GM21825 (cell line): ENCODE results near the gene CYB5D1.

ENCODE experiments used
- ATAC-seq: cut with Tn5 transposase; IDR thresholded peaks from one replicate; pipeline ENCODE4 v1.9.1; 2021; ENCODE audit warnings: mild to moderate bottlenecking, moderate library complexity; ENCODE audit not compliant: unreplicated experiment

The CYB5D1 gene

DNA sequence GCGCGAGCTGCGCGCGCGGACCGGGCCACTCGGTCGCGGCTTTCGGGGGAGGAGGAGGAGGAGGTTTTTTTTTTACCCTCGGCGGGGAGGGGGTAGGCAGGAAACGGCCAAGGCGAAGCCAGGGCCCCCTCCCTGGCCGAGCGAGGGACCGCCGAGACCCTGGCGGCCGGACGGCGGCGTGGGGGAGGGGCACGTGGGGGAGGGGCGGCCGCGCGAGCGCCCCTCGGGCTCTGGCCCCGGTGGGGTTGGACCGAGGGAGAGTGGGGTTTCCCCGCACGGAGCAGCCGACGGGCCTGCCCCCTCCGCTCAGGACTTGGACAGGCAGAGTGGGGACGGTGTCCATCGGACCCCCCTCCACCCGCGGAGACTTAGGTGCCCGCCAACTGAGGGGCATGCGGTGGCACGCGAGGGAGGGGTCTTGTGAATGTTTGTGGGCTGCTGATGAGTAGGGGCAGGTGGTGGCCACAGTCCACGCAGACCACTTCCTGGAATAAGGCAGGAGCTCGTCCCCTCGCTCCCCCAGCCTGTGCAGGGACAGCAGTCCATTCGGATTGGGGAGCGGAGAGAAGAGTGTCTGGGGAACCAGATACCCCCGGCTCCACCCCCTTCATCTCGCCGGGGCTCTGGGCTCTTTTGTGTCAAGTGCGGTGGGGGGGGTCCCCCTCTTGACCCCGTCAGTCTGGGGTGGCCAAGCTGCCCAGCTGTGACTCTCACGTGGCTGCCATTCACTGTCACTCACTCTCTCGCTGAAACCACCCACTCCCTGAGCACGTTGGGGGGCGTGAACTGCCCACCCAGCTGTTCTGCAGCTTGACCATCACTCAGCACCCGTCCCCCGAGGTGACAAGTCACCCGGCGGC lies 27.8 kb downstream of the CYB5D1 start:
- ATAC-seq, result peak; percentile 31

DNA sequence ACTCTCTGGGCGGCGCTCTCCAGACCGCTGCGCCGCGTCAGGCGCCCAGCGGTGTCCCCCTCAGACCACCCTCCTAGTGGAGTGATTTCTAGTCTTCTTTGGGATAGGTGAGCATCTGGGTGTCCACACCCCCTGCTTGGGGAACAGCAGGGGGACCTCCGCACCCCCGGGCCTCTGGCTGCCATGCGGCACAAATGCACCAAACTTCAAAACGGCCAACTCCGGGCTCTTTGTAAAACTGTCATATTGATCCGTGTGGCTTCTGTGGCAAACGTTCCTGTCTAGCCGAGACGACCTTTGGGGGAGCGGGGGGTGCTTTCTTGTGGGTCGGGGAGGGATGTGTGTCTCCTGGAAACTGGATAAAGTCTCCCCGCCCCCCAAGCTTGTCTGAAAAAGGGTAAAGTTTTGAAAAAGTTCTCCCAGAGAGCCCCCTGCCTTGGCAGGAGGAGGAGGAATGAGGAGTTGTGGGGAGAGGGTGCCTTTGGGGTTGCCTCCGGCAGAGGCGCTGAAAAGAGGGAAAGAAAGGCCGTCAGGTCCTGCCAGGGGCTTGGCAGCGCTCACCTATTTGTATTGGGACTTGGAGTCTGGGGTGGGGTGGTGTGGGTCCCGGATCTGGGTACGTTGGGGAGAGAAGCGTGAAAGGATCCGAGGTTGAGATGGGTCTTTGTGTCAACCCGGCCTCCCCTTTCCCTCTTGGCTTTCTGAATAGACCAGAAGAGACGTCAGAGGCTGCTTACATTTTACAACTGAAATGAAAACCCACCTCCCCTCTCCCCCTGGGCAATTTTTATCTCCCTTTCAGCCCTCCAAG lies 28.6 kb downstream of the CYB5D1 start:
- ATAC-seq, result peak; percentile 3

DNA sequence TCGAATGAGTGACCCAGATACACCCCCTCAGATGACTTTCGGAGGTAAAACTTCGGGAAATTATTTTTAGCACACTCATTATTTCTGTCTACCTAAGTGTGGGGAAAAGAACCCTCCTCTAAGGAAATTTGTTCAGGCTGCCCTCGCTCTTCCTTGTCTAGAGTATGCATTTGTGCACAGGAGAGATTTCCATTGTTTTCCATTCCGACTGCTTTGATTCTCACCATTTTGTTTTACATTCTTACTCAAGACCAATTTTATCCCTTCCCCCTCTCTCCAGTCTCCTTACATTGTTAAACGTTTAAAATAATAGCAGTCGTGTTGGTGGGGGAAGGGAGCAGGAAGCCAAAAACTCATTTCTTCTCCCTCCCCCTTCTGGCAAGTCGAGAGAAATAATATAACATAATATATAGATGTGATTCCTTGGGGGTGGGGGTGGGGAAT lies 29.3 kb downstream of the CYB5D1 start:
- ATAC-seq, result no peak

DNA sequence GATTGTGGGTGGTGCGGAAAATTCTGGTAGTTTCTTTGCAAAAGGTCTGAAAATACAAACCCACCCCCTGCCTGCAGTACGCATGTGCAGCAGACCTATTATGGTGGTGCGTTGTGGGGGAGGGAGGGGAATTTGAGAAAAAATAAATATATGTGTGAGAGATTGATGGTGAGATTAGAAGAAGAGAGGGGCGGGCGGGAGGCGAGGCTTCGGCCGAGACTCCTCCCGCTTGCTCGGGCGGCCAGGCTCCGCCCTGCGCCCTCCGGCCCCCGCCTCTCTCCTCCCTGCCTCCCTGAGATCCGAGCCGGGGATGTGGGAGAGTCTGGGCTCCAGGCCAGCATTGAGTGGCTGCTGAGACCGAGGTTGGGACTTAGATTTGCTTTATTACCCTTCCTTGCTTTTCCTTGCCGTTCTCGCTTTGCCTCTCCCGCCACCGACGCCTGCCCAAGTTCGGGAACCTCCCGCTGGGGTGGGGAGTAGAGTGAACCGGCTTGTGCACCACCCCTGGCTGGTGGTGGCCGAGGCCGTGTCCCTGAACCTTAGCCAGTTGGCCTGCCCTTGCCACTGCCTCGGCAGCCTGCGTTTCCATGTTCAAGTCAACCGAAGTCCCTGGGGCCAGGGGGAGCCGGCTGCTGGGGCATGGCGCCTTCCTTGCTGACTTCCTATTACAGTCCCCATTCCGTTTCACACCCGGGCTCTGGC lies 29.8 kb downstream of the CYB5D1 start:
- peak; percentile 39 for ATAC-seq

DNA sequence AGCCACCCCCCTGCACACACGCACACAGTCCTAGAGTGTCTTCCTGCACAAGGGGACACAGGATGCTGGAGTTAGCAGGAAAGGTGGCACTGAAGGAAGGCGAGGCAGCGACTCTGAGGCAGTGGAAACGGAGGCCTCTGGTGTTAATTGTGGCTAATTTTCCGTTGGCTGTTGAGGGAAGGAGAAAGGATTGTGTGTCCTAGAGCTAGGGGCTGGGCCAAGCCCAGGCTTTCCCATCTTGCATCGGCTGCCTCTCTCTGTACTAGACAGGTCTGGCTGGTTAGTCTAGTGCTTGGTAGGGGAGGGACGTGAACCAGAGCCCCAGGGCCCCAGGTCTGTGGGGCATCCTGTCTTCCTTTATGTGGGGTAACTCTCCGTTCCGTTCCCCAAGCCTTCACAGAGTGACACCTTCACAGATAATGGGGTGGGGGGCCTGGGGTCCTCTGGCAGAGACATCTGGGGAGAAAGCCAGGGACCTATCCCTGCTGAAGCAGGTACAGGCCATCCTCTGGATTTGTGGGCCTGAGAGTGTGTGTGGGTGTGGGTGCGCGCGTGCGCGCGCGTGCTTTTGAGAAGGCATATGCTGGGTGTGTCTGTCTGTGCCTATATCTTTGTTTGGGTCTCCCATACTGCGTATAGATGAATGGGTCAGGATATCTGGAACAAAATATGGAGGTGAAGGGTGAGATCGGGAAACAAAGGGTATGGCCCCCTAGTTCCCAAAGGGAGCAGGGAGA lies 30.5 kb downstream of the CYB5D1 start, which contains the start of gene CHD3:
Gene CHD3 (plus strand): TSS at position 606 of the 737 bp plus-strand sequence. CDS start 212 bp downstream, outside the sequence.
- no peak for ATAC-seq

DNA sequence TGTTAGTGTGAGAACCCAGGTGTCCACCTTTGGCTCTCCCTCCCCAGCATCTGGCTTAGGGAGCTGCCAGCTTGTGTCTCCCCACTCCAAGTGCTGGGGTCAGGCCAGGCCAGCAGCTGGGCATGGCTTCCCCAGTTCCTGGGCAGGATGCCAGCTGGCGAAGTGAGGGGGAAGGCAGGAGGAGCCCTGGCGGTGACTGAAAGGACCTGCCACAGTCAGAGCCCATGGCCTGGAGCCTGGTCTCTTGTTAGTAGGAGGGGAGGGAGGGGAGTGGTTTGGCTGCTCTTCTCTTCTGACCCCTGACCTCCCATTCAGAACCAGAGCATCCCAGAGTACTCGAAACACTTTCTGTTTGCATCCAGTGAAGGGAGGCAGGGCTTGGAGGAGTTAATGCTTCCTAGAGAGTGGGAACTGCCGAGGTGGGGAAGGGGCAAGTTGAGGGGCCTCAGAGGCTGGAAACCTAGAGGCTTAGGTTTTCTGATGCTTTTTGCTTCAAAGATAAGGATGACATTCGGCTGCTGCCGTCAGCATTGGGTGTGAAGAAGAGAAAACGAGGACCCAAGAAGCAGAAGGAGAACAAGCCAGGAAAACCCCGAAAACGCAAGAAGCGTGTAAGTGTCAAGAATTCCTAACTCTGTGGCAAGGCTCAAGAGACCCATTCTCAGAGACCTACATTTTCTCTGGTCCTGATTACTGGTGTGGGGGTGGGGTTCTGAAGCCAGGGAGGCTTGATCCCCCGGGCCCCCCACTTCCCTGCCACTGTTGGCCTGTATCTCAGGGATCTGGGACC lies 31.6 kb downstream of the CYB5D1 start:
- no peak for ATAC-seq

DNA sequence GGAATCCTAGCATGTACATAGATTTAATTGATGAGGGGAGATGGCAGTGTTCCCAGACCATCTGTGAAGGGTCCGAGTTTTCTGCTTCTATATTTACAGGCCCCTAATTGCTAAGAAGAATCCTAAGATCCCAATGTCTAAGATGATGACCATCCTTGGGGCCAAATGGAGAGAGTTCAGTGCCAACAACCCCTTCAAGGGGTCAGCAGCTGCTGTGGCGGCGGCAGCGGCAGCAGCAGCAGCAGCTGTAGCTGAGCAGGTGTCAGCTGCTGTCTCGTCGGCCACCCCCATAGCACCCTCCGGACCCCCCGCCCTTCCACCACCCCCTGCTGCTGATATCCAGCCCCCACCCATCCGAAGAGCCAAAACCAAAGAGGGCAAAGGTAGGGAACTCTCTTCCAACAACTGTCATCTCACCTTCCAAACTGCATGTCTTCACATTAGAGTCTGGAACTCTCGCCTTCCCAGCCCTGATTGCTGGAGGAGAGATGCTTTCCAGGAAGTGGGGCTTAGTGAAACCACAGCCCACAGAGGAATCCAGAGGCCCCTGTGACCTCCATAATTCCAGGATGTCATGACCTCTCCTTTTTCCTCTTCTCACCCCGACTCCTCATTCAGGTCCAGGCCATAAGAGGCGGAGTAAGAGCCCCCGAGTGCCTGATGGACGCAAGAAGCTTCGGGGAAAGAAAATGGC lies 35.5 kb downstream of the CYB5D1 start:
- ATAC-seq, result no peak

DNA sequence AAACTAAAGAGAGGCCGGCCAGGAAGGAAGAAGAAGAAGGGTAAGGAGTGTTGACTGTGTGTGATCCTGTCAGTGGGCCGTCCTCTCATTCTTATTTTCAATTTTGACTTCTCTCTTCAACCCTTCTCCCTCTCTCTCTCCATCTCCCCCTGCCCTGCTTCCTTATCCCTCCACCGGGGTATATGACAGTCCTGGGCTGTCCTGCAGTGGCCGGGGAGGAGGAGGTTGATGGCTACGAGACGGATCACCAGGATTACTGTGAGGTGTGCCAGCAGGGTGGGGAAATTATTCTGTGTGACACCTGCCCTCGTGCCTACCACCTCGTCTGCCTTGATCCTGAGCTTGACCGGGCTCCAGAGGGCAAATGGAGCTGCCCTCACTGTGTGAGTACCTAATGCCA lies 36.4 kb downstream of the CYB5D1 start:
- no peak for ATAC-seq

DNA sequence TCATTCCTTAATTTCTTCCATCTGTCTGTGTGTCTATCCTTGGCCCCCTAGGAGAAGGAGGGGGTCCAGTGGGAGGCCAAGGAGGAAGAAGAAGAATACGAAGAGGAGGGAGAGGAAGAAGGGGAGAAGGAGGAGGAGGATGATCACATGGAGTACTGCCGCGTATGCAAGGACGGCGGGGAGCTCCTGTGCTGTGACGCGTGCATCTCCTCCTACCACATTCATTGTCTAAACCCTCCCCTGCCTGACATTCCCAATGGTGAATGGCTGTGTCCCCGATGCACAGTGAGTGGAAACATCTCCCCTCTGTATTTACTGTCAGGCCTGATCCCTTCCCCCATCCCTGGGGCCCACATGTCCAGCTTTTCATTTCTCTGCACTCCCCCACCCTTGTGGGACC lies 37.1 kb downstream of the CYB5D1 start:
- ATAC-seq, result no peak

DNA sequence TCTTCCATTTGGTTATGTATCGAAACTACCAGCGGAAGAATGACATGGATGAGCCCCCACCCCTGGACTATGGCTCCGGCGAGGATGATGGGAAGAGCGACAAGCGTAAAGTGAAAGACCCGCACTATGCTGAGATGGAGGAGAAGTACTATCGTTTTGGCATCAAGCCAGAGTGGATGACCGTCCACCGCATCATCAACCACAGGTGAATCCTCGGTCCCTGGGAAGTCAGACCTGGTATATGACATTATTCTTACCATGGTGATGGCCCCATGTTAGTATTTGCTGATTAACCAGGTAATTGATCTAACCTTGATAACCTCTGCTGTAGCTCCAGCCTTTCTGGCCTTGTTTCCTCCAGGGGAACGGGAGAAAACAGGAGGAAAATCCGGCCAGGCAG lies 39.3 kb downstream of the CYB5D1 start:
- no peak for ATAC-seq

DNA sequence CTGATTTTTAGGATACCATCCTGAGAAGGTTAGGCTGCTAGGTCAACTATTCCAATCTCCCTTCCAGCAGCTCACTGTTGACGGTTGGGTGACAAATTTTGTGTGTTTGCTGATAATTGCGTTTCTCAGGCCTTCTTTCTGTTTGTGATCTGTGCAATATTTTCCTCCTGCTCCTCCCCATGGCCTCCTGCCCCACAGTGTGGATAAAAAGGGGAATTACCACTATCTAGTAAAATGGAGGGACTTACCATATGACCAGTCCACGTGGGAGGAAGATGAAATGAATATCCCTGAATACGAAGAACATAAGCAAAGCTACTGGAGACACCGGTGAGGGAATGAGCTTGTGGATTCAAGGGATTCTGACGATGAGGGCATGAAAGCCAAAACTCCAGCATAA lies 40.0 kb downstream of the CYB5D1 start:
- no peak for ATAC-seq

DNA sequence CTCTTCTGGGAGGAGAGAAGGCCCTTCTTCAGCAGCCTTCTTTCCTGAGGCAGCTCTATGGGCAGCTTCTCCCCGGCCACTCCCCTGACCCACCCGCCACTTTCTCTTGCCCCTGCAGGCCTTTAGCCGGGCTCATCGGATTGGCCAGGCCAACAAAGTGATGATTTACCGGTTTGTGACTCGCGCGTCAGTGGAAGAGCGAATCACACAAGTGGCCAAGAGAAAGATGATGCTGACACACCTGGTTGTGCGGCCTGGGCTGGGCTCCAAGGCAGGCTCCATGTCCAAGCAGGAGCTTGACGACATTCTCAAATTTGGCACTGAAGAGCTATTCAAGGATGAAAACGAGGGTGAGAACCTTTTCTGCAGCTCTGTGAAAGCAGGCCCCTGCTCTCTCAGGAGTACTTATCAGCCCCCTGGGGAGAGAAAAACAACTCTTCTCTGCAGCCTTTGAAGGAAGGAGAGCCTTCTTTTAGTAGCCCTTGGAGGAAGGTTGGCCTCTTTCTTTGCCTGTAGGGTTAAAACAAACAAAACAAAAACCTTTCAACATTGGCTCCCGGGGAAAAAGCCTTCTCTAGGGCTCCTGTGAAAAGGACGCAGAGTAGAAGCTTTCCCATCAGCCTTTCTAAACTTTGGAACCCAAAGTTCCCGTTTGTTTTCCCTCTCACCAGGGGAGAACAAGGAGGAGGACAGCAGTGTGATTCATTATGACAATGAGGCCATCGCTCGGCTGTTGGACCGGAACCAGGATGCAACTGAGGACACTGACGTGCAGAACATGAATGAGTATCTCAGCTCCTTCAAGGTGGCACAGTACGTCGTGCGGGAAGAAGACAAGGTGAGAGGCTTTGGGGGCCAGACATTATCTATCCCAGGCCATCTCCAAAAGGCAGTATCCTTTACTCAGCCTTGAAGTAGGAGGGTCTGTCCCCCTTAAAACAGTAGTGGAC lies 45.6 kb downstream of the CYB5D1 start:
- ATAC-seq, result no peak

DNA sequence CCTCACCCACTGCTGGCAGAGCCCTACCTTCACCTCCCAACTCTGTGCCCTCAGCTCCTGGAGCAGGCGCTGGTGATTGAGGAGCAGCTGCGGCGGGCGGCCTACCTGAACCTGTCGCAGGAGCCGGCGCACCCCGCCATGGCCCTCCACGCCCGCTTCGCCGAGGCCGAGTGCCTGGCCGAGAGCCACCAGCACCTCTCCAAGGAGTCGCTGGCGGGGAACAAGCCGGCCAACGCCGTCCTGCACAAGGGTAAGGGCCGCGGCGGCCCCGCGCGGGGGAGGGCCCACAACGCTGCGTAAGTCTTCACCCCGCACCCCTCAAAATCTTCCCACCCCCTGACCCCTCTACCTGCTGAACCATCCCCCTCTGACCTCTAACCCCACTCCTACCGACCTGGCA lies 51.3 kb downstream of the CYB5D1 start:
- no peak for ATAC-seq

DNA sequence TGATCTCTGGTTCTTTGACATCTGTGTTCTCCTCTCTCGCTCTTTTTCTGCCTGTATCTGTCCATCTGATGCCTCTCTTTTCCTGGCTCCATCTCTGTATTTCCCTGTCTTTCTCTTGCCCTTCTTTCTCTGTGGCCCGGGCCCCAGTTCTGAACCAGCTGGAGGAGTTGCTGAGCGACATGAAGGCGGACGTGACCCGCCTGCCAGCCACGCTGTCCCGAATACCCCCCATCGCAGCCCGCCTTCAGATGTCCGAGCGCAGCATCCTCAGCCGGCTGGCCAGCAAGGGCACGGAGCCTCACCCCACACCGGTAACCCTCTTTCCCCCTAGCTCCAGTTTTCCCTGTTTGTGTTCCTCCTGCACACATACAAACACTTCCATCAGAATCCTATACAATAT lies 52.5 kb downstream of the CYB5D1 start:
- no peak for ATAC-seq

DNA sequence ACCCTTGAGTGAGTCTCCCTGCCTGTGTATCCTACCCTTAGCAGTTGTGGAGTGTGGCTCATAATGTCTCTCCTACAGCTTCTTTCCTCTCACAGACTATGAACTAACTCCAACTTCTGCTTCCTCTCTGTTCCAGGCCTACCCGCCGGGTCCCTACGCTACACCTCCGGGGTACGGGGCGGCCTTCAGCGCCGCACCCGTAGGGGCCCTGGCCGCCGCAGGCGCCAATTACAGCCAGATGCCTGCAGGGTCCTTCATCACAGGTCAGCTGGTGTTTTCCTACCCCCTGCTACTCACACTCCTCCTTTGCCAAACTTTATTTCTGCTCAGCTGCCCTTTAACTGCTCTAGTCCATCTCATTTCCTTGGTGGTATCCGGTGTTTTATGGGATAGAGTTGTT lies 52.9 kb downstream of the CYB5D1 start:
- ATAC-seq, result no peak

DNA sequence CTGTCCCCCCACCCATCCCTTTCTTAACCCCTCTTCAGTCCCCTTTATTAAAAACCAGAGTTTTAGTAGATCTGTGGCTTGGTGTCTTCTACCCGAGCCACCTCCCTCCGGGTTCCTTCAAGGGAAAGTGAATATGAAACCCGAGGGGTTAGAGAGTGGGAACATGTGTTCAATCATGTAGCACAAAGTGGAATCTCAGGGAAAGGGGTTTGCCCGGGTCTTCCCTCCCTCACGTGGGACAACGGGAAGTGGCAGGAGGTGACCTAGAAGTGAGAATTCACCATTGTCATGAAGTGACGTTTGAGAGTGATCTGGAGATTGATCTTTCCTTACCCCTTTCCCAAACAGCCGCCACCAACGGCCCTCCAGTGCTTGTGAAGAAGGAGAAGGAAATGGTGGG lies 53.3 kb downstream of the CYB5D1 start:
- no peak for ATAC-seq
